Activated CD4-positive, alpha-beta T cell treated with anti-CD3 and anti-CD28 coated beads for 1 hour (primary cell): ENCODE measurements around the gene POMT2.
A peak's percentile ranks its signal among the peaks of the same experiment; 100 is the strongest.
"Not testable (repeated sequence)": the region's sequence is repeated elsewhere in the genome, so short reads cannot be mapped to it uniquely, and the experiment has no call there.

Experiments used
- DNase-seq: peaks from one replicate; pipeline ENCODE4 v3.0.0-alpha.2; 2020

POMT2 gene

DNA sequence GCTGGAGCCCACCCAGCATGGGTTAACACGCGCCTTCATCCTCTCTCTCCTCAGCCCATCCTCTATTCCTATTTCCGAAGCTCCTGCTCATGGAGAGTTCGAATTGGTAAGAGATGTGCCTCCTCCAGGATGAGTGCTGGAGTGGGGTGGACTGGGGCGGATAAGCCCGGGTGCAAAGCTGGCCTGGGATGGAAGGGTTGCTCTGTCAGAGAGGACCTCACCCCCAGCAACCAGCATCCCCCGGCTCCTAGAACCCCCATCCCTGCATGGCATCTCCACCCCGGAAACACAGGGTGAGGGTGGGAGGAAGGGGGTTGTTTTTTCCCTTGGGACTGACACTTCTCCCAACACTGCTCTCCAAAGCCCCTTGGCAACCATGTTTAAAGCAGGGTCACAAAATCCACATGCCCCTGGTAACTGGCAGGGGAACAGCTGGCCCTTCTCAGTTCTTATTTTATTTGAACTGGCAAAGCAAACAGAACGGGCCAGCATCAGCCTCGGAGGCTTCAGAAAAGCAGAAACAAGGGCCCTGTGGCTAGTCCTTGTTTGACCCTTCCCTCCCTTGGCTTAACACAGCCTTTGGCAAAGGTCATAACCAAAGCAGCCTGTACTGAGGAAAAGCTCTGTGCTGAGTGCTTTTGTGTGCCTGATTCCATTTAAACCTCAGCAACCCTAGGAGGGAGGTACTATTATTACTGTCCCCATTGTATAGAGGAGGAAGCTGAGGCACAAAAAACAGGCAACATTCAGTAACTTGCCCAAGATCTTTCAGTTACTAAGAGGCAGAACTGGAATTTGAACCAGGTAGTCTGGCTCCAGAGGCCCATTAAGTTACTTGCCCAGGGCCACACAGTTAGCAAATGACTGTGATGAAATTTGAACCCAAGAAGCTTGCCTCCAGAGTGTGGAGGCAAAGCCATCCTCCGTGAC lies 4.4 kb upstream of the POMT2 start:
- no peak for DNase-seq

DNA sequence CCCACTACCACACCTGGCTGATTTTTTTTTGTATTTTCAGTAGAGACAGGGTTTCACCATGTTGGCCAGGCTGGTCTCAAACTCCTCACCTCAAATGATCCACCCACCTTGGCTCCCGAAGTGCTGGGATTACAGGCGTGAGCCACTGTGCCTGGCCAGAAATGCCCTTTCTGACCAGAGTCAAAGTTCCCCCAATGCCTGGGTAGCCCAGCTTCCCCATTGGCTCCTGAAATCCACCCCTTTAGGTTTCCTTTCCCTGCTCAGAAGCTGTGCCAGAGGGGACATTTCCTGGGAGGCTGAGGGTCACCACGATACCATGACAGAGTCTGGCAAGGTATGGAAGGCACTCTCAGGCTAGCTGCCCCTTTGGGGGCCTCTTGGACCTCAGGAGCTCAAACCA lies 3.6 kb upstream of the POMT2 start:
- DNase-seq: no peak

DNA sequence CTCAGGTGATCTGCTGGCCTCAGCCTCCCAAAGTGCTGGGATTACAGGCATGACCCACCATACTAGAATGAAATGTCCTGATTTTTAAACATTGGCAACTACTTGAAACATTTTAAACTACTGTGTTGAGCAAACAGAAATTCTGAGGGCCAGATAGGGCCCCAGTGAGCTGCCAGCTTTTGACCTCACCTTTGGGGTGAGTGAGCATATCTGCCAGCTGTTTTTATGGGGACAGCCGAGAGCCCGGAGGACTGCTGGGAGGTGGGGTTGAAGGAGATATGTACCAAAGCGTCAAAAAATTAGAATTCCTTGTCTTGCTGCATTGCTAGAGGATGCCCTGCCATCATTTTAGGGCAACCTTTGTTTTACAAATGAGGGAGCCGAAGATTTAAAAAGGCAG lies 2.9 kb upstream of the POMT2 start:
- DNase-seq: no peak

DNA sequence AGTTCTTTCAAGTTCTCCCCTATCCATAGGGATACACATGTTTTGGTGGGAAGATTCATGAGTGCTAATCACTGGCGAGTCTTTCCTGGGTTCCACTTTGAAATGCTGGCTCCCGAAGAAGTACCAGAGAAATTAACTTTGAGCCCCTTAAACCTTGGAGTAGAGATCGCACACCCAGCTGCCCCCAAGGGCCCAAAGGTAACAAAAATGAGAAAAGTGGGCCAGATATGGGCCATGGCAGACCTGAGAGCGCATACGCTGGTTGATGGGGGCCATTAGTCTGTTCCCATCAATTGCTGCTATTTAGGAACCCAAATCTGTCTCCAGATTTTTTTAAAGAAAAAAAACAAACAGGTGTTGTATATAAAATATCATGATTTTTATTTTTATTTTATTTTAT lies 2.3 kb upstream of the POMT2 start:
- DNase-seq: no peak

DNA sequence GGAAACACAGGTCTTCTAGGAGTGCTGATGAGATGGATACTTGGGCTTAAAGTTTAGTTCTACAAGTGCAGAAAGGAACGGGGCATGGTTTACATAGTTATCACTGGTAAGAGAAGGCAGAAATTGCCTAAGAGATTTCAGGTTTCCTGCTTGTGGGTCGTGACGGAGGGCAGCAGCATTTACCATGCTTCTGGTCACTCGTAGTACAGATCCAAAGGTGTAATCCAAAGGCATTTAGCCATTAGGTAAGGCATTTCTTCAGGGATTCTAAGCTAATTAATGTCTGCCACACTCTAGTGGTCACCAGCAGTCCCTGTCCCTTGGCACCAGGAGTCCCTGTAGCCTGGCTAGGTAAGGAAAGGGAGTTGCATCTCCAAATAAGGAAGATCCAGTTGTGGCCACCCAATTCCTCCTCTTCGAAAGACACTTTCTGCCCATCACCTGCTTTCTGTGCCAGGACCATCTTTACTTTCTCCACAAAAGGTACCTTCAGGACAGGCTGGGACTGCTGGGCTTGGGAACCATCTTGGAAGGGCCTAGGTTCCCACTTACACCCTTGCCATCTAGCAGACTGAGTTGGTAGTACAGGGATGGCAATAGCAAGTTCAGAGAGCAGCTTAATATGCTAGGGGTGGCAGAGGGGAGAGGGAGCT lies 1.7 kb upstream of the POMT2 start:
- DNase-seq: no peak

DNA sequence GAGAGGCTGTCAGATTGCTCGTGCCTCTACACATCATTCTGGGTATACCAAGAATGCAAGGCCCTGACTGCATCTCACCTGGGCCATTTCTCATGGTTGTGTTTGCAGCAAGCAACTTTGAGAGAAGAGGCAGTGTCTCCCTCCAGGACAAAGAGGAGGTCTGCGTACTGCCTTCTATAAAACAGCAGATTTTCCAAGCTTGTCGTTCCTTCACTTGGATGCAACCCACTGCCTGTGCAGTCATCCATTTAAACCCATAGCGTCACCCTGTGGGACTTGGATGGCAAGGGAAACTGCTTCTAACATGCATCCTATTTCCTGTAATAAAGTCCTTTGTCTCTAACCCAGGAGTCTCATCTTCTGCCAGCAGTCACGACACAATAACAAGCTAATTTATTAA lies 1.3 kb downstream of the POMT2 start:
- no peak for DNase-seq

DNA sequence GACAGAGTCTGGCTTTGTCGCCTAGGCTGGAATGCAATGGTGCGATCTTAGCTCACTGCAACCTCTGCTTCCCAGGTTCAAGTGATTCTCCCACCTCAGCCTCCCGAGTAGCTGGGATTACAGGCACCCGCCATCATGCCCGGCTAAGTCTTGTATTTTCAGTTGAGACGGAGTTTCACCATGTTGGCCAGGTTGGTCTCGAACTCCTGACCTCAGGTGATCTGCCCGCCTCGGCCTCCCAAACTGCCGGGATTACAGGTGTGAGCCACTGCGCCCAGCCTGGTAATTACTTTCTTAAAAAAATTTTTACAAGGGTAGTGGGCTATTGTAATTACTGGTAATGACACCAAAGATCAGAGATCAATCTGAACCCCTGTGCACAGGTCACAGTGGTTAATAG lies 1.9 kb downstream of the POMT2 start:
- DNase-seq: not testable (repeated sequence)

DNA sequence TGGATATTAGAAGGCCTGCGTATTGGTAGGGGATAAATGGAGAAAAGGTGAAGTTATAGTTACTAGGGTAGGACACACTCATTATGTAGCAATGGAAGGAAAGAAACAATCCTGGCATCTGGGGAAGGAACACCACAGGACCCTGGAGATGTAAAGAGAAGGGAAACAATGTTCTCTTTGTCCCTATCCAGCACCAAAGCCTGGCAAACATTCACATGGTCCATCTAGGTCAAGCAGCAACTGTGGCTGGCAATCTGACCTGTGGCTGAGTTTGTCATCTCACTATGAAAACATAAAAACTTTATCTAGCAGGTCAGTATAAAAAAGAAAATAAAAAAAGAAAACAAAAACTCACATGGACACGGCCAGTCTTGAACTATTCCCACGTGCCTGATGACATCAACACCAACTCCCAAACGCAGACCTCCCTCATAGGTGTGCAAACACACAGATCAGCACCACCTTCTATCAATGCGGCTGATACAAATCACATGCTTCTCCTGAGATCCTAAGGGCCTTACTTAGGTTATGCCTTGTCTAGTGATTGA lies 2.6 kb downstream of the POMT2 start:
- no peak for DNase-seq

DNA sequence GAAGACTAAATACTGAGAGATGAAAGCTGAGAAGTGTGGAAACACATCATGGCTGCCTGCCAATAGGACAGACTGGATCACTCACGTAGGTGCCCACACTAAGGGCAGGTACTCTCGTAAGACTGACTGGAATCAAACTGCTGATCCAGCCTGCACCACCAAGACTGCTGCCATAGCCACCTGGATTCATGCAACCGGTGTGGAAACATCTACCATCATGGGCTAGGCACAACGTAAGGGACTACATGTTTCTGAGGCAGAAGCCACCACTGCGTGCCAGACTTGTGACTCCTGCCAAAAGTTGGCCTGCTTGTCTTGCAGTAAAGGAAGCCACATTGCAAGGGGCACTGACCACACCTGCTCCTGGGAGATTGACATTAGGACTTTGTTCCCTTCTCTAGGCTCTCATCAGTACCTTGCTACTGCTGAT lies 3.8 kb downstream of the POMT2 start:
- DNase-seq: no peak

DNA sequence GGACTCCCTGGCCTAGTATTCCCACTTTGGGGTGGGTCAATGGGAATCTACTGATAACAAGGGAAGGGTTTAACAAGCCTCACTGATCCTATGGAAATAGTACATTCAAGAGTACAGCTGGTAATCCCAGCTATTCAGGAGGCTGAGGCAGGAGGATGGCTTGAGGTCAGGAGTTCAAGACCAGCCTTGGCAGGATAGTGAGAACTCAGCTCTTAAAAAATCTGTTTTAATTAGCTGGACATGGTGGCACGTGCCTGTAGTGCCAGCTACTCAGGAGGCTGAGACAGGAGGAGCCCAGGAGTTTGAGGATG lies 4.5 kb downstream of the POMT2 start:
- no peak for DNase-seq

DNA sequence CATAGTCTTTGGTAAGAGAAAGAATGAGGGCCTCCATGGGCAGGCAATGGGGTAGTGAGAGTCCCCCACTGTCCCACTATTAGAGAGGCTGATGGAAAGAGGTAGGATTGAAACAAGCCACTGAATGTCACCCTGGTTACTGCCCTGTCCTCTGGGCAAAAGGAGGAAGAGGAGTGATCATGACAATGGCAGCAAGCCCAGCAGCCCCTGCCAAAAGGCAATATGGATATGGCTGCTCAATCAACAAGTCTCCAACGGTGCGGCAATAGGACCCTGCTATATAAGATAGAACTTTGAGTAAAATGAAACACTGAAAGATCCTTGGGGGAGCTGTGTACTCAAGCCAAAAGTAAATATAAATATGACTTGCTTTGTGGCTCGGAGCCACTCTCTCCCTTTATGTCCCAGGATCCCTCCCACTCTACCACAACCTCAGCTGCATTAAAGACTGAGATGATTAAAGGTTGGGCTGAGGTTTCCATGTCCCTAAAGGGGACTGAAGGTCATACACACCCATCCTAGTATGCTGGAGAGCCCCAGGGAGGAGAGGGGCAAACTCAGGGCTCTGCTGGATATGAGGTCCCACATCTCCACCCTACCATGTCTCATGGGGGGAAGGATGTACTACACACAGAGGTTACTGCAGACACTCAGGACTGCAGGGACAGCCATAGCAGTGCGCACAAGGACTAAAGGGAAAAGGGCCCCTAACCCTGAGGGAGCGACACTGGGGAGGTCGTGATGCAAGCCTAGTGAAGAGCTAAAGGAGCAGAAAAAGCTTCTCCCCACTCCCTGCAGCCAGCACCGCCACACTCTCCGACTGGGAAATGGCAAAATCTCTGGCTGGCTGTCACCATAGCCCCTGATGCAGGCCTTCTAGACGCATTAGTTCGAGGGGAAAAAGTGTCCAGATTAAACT lies 5.9 kb downstream of the POMT2 start:
- DNase-seq: no peak

DNA sequence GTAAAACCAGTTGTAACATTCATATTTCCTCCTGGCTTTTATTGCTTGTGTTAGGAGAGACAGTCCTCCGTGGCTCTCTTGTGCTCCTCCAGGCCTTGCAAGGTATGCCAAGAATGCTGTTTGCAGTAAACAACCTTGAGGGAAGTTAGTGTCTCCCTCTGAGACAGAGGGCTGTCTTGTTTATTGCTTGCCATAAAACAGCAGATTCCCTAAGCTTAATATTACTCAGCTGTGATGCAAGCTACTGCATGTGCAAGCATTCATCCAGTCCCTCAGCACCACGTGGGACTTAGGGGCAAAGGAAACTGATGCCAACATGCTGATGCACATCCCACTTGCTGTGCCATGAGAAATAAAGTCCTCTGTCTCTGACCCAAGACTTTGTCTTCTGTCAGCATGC lies 6.6 kb downstream of the POMT2 start:
- no peak for DNase-seq

DNA sequence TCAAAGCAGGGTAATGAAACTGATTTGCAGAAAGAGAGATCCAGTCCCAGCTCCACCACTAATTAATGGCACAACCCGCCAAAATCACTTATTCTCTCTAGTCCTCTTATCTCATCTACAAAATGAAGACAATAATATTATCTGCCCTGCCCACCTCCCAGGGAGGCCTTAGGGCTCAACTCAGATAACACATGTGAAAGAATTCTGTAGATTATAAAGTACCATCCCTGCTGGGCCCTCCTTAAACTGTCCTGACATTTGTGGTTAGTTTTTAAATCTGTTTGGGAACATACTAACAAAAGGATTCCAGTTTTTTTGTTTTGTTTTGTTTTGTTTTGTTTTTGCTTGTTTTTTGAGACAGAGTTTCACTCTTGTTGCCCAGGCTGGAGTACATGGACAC lies 7.3 kb downstream of the POMT2 start:
- DNase-seq: no peak

DNA sequence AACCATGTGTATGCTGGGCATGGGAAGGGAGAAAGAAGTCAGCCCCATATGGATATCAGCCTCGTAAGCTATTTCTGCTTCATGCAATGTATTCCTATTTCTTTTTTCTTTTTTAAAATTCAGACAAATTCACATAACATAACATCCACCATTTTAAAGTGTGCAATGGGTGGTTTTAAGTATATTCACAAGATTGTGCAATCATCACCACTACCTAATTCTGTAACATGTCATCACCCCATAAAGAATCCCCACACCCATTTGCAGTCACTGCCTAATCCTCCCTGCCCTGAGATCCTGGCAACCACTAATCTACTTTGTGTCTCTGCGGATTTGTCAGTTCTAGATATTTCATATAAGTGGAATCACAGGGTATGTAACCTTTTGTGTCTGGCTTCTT lies 9.5 kb downstream of the POMT2 start:
- no peak for DNase-seq

DNA sequence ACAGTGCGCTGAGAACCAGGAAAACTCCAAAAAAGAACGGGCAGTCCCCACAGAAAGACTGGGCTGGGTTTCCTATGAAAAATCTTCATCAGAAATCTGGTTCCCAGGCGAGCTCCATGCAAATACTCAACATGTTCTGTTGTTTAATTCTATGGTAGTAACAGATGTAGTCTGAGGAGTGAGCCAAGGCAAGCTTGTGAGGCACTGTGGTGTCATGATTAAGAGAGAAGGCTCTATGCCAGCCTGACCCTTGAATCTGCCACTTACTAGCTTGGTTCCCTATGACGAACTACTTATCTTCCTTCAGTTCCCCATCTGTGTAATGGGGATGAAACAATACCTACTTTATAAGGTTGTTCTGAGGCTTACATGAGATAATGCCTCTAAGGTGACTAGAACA lies 10.7 kb downstream of the POMT2 start:
- DNase-seq: no peak

DNA sequence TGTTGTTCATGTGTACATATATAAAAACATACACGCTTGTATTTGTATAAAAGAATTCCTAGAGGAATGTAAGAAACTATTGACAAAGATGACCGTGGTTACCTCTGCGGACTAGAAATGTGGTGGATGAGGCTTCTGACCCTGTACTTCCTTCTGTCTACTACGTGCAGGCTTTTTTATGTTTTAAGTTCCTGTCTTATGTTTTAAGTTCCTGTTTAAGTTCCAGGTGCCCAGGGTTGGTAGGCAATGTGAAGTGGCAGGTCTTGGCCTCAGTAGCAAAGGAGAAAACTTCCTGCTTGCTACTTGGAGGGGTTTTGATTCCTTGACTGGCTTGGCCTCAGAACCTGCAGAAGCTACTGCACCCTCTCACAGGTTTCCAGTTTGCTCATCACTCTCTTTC lies 11.6 kb downstream of the POMT2 start:
- DNase-seq: no peak

DNA sequence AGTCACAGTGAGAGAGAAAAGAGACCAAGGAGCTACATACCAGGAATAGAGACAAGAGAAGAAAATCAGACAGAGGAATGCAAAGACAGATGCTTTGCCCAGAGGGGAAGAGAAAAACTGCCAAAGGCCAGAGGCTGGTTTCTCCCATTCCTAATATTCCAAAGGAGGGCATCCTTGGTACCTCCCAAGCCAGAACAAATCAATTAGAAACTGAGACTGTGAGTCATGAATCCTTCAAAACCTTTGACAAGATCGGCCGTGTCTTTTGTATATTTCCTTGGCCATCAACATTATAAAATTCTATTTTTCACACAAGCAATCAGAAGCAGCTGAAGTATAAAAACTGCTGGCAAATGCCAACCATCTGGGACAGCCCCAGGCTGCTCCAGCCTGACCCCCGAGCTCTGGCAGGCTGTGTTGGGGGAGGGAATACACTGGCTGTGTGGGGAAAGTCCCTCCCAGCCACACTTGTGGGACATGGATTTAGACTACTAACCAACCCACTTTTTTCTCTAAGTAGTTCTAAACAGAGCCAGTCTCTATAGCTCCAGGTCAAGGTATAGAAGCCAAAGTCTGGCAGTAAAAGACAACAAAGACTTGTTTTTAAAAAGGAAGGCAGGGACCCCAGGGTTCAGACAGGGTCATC lies 13.7 kb downstream of the POMT2 start:
- DNase-seq: no peak

DNA sequence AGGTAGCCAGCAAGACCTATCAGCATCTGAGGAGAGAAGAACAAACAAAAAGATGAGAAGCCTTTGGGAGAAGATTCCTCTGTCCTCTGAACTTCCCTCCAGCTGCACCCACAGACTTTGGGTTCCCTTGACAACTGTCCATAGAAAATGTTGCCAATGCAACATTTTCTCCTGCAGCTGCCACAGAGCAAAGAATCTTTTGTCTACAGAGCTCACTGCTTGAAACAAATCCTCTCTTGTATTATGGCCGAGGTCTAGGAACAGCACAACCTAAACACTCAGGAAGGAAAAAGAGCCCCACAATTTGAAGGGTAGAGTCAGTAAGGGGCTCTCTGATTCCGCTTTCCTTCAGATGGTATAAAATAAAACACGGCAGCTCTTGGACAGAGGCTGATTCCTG lies 14.3 kb downstream of the POMT2 start:
- no peak for DNase-seq

DNA sequence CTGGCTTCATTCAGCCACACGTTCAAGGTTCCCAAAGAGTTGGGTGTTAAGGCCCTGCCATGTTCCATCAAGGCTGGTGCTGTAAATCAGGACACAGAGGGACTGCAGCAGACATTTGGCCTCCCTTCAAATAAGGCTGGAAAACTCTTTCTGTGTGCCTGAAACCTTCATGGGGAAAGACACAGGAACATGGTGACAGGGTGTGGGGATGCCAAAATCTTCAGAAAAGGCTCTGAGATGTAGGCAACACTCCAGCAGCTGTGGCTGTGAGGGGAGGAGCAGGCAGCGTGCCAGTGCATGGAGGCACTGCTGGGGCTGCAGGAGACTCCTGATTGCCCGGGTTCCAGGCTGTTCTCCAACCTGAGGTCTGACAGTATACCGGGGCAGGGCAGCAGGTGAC lies 15.0 kb downstream of the POMT2 start:
- DNase-seq: no peak

DNA sequence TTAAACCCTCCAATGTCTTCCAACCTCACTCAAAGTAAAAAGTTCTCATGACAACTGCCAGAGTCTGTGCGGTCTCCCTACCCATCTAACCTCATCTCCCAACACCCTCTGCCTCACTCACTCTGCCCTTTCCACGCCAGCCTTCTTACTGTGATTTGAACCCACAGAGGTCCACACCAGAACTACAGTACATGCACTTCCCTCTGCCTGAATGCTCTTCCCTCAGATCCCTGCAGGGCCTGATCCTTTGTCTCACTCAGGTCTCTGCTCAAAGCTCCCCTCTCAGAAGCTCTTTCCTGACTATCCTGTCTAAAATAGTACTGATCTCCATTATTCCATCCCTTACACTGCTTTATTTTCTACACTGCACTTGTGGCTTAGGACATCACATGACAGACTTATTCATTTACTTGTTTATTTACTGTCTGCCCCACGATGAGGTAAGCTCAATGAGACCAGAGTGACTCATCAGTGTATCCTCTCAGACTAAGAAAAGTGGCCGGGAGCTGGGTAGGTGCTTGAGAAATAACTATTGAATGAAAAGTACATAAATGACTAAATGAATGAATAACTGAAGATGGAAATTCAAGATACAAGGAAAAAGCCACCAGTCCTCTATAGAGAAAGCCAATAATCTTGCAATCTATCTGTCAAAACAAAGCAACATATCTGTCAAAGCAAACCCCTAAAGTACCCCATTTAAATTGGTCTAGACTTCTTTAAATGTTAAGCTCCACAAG lies 17.1 kb downstream of the POMT2 start:
- DNase-seq: no peak

DNA sequence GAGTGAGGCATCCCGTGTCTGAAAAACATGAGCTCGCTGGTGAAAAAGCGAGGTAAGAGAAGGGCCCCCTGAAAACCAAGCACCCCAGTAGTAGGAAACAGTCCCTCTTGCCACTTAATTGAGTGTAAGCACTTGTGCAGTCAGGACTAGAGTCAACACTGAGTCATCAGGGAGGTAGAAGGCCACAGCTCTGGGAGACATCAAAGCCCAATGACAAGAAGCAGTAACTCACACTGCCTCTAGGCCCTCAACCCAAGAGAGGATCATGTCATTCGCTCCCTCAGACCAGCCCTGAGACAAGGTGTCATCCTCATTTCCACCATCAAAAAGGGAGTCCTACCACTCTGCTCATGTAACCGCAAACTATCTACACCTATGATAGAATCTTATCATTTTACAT lies 17.8 kb downstream of the POMT2 start:
- DNase-seq: no peak

DNA sequence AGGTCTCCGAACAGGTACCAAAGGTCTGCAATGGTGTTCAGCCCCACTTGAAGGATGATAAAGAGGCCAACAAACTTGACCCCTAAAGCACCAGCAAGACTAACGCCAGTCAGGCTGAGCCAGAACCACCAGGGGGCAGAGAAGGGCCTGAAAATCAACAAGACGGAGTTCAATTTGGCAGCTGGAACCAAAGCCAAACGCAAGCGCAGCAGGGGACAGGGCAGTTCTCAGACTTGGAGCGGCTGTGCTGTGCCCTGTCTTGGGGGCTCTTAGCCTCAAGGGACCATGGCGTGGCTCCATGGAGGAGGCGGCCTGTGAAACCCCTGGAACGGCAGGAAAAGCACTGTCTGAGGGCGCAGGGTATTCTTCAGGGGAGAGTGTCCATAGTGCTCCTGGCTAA lies 19.6 kb downstream of the POMT2 start:
- DNase-seq: peak; percentile 26
